GM21528 (cell line): Measurements from ENCODE around the gene CACNA1G.
A peak's percentile ranks its signal among the peaks of the same experiment; 100 is the strongest.

ENCODE experiments used
- ATAC-seq: cut with Tn5 transposase; IDR thresholded peaks from one replicate; pipeline ENCODE4 v1.9.1; 2021; ENCODE audit warnings: mild to moderate bottlenecking, moderate library complexity; ENCODE audit not compliant: unreplicated experiment, low FRiP score

The CACNA1G gene

GRCh38 chr17:50547035-50547735 is 13.3 kb upstream of the CACNA1G start, which contains the start of gene SPATA20:
Gene SPATA20 (plus strand): TSS chr17:50547174. CDS start chr17:50547209, 35 bp downstream.
- ATAC-seq, result peak; percentile 62

- ATAC-seq, result no peak
Measured at GRCh38 chr17:50547736-50548083, 12.8 kb upstream of the CACNA1G start.

GRCh38 chr17:50548831-50549230 is 11.7 kb upstream of the CACNA1G start:
- ATAC-seq, result no peak

GRCh38 chr17:50549256-50549941 is 11.1 kb upstream of the CACNA1G start:
- ATAC-seq, result no peak

- ATAC-seq, result no peak
Measured at GRCh38 chr17:50549969-50550368, 10.5 kb upstream of the CACNA1G start.

GRCh38 chr17:50550661-50551432 is 9.7 kb upstream of the CACNA1G start:
- no peak for ATAC-seq

- ATAC-seq, result no peak
Measured at GRCh38 chr17:50551433-50551815, 9.1 kb upstream of the CACNA1G start.

GRCh38 chr17:50551884-50552283 is 8.6 kb upstream of the CACNA1G start:
- no peak for ATAC-seq

- ATAC-seq, result no peak
Measured at GRCh38 chr17:50554201-50554600, 6.3 kb upstream of the CACNA1G start.

- ATAC-seq, result no peak
Measured at GRCh38 chr17:50556803-50557202, 3.7 kb upstream of the CACNA1G start.

- no peak for ATAC-seq
Measured at GRCh38 chr17:50557630-50558029, 2.9 kb upstream of the CACNA1G start.

- no peak for ATAC-seq
Measured at GRCh38 chr17:50558091-50558490, 2.4 kb upstream of the CACNA1G start.

- ATAC-seq, result no peak
Measured at GRCh38 chr17:50558581-50558940, 2.0 kb upstream of the CACNA1G start.

- no peak for ATAC-seq
Measured at GRCh38 chr17:50558941-50559614, 1.4 kb upstream of the CACNA1G start.

- ATAC-seq, result no peak
Measured at GRCh38 chr17:50559674-50560184, 786 bp upstream of the CACNA1G start.

GRCh38 chr17:50560931-50561745 is 623 bp downstream of the CACNA1G start:
- ATAC-seq, result peak; percentile 7

GRCh38 chr17:50561746-50562141 is 1.2 kb downstream of the CACNA1G start:
- no peak for ATAC-seq

GRCh38 chr17:50562242-50563091 is 2.0 kb downstream of the CACNA1G start:
- no peak for ATAC-seq

GRCh38 chr17:50563092-50563511 is 2.6 kb downstream of the CACNA1G start:
- ATAC-seq, result no peak
